ENCODE data around the gene KCNH2. TPM values are rescaled to one million over a fixed set of nuclear protein-coding genes. Genes with fewer than 3 reads are reported as not detected.

The KCNH2 gene
- total RNA-seq, 1 donor from 2014 or later: 3.6 TPM

DNA sequence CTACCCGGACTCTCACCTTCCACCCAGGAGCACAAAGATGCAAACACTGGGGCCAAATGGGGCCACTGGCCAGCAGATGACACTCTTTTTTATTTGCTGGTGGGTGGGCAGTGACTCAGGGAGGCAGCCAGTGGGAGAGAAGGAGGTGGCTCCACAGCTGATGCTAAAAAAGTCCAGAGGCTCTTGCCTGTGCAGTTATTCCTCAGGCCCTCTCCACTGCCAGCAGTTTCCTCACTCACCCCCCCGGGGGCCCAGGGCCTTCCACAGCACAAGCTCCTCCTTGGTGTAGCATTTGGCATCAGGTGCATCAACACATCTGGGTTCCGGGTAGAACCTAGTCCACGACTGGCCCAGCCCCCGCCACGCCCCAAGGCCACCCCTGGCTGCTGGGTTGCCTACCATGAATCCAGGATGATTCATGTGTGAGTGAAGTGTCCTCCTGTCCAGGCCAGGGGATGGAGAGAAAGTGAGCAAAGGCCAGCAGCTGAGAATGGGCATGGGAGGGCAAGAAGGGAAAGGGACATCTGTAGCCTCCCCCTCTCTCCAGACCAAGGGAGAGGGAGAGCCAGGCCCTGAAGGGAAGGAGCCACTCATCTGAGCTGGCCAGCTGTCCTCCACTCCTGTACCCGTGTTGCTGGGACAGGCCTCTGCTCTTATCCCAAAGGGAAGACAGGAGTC lies 1.7 kb upstream of the KCNH2 start:
- no peak for ATAC-seq
- peaks cover 8% of the 10 kb centered on the region for H3K4me1 ChIP-seq
- TF ChIP-seq, protein P1, sequence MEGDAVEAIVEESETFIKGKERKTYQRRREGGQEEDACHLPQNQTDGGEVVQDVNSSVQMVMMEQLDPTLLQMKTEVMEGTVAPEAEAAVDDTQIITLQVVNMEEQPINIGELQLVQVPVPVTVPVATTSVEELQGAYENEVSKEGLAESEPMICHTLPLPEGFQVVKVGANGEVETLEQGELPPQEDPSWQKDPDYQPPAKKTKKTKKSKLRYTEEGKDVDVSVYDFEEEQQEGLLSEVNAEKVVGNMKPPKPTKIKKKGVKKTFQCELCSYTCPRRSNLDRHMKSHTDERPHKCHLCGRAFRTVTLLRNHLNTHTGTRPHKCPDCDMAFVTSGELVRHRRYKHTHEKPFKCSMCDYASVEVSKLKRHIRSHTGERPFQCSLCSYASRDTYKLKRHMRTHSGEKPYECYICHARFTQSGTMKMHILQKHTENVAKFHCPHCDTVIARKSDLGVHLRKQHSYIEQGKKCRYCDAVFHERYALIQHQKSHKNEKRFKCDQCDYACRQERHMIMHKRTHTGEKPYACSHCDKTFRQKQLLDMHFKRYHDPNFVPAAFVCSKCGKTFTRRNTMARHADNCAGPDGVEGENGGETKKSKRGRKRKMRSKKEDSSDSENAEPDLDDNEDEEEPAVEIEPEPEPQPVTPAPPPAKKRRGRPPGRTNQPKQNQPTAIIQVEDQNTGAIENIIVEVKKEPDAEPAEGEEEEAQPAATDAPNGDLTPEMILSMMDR (IDR thresholded peaks at IDR 0.05): no peak
- DNase-seq: no peak
- no peaks in the 10 kb centered on the region for H3K9me3 ChIP-seq
- H3K27me3 ChIP-seq: peaks cover 40% of the 10 kb centered on the region
- intact Hi-C loops (cut with DNase I): no loop called here
- H3K4me3 ChIP-seq: no peak overlapping the region
- H3K27ac ChIP-seq: no peak overlapping the region
- no peaks in the 10 kb centered on the region for H3K36me3 ChIP-seq

DNA sequence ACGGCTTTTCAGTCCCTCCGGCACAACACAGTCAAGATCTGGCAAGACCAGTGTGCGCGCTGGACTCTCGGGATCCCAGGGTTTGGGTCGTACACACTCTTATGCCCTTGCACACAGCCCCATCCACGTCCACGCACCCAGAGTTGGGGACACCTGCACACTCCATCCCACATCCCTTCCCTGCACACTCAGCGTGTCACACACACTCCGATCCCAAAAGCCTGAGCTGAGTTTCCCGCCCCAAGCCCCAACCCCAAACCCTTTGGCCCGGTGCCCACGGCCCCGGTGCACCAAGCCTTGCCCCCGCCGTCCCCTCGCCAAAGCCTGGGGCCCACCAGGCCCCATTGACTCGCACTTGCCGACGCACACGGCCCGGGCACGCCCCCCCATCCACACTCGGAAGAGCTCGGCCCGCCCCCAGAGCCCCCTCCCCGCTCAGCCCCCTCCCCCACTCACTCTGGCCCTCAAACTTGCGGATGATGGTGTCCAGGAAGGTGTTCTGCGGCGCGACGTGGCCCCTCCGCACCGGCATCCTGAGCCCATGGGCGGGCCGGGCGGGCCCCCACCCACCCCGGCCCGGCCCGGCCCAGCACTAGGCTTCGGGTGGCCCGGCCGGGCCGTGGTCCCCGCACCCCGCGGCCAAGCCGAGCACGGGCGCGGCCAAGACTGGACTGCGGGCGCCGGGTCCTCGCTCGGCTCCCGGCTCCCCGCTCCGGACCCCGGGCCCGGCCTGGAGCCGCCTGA lies 567 bp downstream of the KCNH2 start:
- Histone ChIP-seq H3K36me3 (no peaks in the 10 kb centered on the region), H3K4me1 (peaks cover 14% of the 10 kb centered on the region), H3K27ac (no peak overlapping the region), H3K27me3 (peaks cover 54% of the 10 kb centered on the region), H3K9me3 (no peaks in the 10 kb centered on the region), H3K4me3 (peak overlapping the region; percentile 23)
- TF ChIP-seq, protein P1 (IDR thresholded peaks at IDR 0.05): no peak
- DNase-seq (no peak), ATAC-seq (no peak)
- intact Hi-C loops (cut with DNase I): no loop called here

DNA sequence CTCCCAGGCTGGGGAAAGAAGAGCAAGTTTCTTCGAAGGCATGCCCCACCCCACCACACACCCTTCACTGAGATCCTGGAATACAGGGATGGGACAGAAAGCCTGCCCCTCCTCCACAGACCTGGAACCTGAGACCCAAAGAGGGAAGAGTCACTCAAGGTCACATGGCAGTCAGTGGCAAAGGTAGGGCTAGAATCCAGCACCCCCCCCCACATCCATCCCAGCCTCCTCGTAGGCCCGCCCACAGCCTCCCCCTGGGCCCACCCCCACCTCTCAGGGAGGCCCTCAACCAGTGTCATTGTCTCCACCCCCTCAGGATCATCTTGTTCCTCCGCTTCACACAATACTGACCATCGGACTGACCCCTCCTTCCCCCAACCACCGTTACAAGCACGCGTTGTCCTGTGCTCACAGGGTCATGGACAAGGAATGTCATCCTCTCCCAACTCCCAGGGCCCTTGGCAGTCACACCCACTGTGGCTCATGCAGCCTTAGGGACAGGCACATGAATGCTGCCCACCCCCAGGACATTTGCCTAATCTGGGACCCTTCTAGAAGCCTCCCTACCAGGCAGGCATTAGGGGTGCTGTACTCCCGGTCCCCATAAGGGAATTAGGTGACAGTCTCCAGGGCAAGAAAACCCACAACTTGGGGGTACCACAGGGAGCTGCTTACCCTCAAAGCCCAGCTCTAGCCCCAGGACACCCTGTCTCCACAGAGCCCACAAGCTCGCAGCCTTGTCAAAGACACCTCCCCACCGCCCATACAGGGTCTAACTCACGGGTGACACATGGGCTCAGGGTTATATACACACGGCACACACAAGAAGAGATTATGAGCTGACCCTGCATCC lies 1.4 kb downstream of the KCNH2 start:
- intact Hi-C loops (cut with DNase I): no loop called here
- peaks cover 14% of the 10 kb centered on the region for H3K4me1 ChIP-seq
- no peaks in the 10 kb centered on the region for H3K9me3 ChIP-seq
- TF ChIP-seq, protein P1 (IDR thresholded peaks at IDR 0.05): no peak
- peak overlapping the region; percentile 23 for H3K4me3 ChIP-seq
- no peaks in the 10 kb centered on the region for H3K36me3 ChIP-seq
- H3K27me3 ChIP-seq: peaks cover 54% of the 10 kb centered on the region
- DNase-seq (no peak), ATAC-seq (no peak)
- no peak overlapping the region for H3K27ac ChIP-seq

GRCh38 chr7:150975536-150976319 lies 2.4 kb downstream of the KCNH2 start:
- peaks cover 50% of the 10 kb centered on the region for H3K27me3 ChIP-seq
- DNase-seq (no peak), ATAC-seq (no peak)
- peaks cover 19% of the 10 kb centered on the region for H3K4me1 ChIP-seq
- H3K27ac ChIP-seq: no peak overlapping the region
- H3K9me3 ChIP-seq: no peaks in the 10 kb centered on the region
- intact Hi-C loops (cut with DNase I): no loop called here
- H3K4me3 ChIP-seq: peak overlapping the region; percentile 50
- no peaks in the 10 kb centered on the region for H3K36me3 ChIP-seq
- TF ChIP-seq, protein P1 (IDR thresholded peaks at IDR 0.05): no peak

Data from upper lobe of right lung (tissue), 1 donor.